Activated naive CD4-positive, alpha-beta T cell treated with anti-CD3 and anti-CD28 coated beads, Interleukin-2, amount 50 U/mL, for 24 hours (primary cell): ENCODE measurements around the gene ZRSR2.

Experiments
- H3K27ac Mint-ChIP-seq: one replicate; pipeline ENCODE4 v1.8.0; 2021; ENCODE audit warnings: mild to moderate bottlenecking, mixed read lengths
- H3K27me3 Mint-ChIP-seq: one replicate; pipeline ENCODE4 v1.8.0; 2021; ENCODE audit warnings: mixed read lengths
- H3K36me3 Mint-ChIP-seq: one replicate; pipeline ENCODE4 v1.8.0; 2021; ENCODE audit warnings: mixed read lengths
- H3K4me1 Mint-ChIP-seq: one replicate; pipeline ENCODE4 v1.8.0; 2021; ENCODE audit warnings: mixed read lengths
- H3K4me3 Mint-ChIP-seq: one replicate; pipeline ENCODE4 v1.8.0; 2021; ENCODE audit warnings: mild to moderate bottlenecking, mixed read lengths
- H3K9me3 Mint-ChIP-seq: one replicate; pipeline ENCODE4 v1.8.0; 2021; ENCODE audit warnings: mixed read lengths

ZRSR2 gene

GRCh38 chrX:15769300-15769954, 20.9 kb upstream of the ZRSR2 start:
- Mint-ChIP-seq H3K27ac (no peak overlapping the region), H3K36me3 (peaks cover 9% of the 10 kb centered on the region), H3K9me3 (no peaks in the 10 kb centered on the region), H3K4me3 (no peak overlapping the region), H3K4me1 (peaks cover 18% of the 10 kb centered on the region), H3K27me3 (no peaks in the 10 kb centered on the region)

- H3K27ac Mint-ChIP-seq = peak overlapping the region; percentile 96
- peak overlapping the region; percentile 82 for H3K4me3 Mint-ChIP-seq
- H3K4me1 Mint-ChIP-seq = peaks cover 5% of the 10 kb centered on the region
- peaks cover 8% of the 10 kb centered on the region for H3K36me3 Mint-ChIP-seq
- H3K27me3 Mint-ChIP-seq = no peaks in the 10 kb centered on the region
- no peaks in the 10 kb centered on the region for H3K9me3 Mint-ChIP-seq
Observed at GRCh38 chrX:15781961-15782699, 8.2 kb upstream of the ZRSR2 start.

GRCh38 chrX:15785176-15785750, 5.0 kb upstream of the ZRSR2 start:
- Mint-ChIP-seq H3K36me3 (peaks cover 8% of the 10 kb centered on the region), H3K9me3 (no peaks in the 10 kb centered on the region), H3K27me3 (no peaks in the 10 kb centered on the region), H3K4me3 (no peak overlapping the region), H3K27ac (peak overlapping the region; percentile 51), H3K4me1 (peaks cover 11% of the 10 kb centered on the region)

GRCh38 chrX:15786915-15787314, 3.4 kb upstream of the ZRSR2 start:
- Mint-ChIP-seq H3K4me1 (peaks cover 11% of the 10 kb centered on the region), H3K27ac (no peak overlapping the region), H3K27me3 (no peaks in the 10 kb centered on the region), H3K9me3 (no peaks in the 10 kb centered on the region), H3K36me3 (peaks cover 8% of the 10 kb centered on the region), H3K4me3 (no peak overlapping the region)

- H3K36me3 Mint-ChIP-seq = peaks cover 2% of the 10 kb centered on the region
- no peak overlapping the region for H3K4me3 Mint-ChIP-seq
- H3K9me3 Mint-ChIP-seq = no peaks in the 10 kb centered on the region
- H3K27me3 Mint-ChIP-seq = no peaks in the 10 kb centered on the region
- H3K27ac Mint-ChIP-seq = no peak overlapping the region
- H3K4me1 Mint-ChIP-seq = peaks cover 35% of the 10 kb centered on the region
Observed at GRCh38 chrX:15790769-15791290, 546 bp downstream of the ZRSR2 start.

- Mint-ChIP-seq H3K4me1 (peaks cover 43% of the 10 kb centered on the region), H3K27ac (no peak overlapping the region), H3K4me3 (no peak overlapping the region), H3K9me3 (no peaks in the 10 kb centered on the region), H3K27me3 (no peaks in the 10 kb centered on the region), H3K36me3 (peaks cover 4% of the 10 kb centered on the region)
Observed at GRCh38 chrX:15797707-15798106, 7.4 kb downstream of the ZRSR2 start.

DNA sequence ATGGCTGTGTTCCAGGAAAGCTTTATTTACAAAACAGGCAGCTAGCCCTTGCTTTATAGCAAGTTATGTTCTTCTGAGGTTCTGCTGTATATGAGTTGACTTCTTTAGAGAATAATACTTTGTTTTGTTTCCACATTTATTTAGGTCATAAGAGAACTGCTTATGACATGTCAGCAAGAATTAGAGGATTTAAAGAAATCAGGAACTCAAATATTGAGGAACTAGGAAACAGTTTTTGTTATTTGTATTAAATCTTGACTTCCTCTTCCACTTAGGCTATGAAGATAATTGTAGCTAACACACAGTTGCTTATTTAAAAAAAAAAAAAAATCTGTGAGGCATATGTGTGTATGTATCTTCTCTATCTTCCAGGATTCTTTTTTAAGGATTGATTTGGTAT, 14.3 kb downstream of the ZRSR2 start:
- Mint-ChIP-seq H3K4me1 (peaks cover 4% of the 10 kb centered on the region), H3K36me3 (peaks cover 9% of the 10 kb centered on the region), H3K27ac (no peak overlapping the region), H3K4me3 (no peak overlapping the region), H3K9me3 (no peaks in the 10 kb centered on the region), H3K27me3 (no peaks in the 10 kb centered on the region)

DNA sequence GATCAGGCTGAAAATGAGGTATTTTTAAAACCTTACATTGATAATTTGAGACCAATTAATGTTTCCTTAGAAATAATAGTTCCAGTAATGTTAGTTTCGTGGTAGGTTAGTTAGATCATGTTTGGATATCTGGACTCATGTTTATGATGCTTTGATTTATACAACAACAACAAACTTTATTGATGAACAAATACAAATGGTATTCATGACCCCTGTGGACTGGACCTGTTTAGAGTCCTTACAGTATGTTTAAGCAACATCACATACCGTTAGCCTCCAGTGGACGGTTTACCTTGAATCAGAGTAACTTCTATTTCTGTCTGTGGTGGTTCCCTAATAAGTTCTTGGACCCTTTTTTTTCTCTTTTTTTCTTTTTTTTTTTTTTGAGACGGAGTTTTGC, 18.0 kb downstream of the ZRSR2 start:
- peaks cover 9% of the 10 kb centered on the region for H3K36me3 Mint-ChIP-seq
- H3K27me3 Mint-ChIP-seq = no peaks in the 10 kb centered on the region
- H3K9me3 Mint-ChIP-seq = no peaks in the 10 kb centered on the region
- no peak overlapping the region for H3K27ac Mint-ChIP-seq
- H3K4me3 Mint-ChIP-seq = no peak overlapping the region
- H3K4me1 Mint-ChIP-seq = peaks cover 7% of the 10 kb centered on the region

GRCh38 chrX:15812192-15812938, 22.1 kb downstream of the ZRSR2 start:
- H3K9me3 Mint-ChIP-seq = no peaks in the 10 kb centered on the region
- no peaks in the 10 kb centered on the region for H3K27me3 Mint-ChIP-seq
- H3K27ac Mint-ChIP-seq = no peak overlapping the region
- peaks cover 31% of the 10 kb centered on the region for H3K4me1 Mint-ChIP-seq
- no peaks in the 10 kb centered on the region for H3K36me3 Mint-ChIP-seq
- H3K4me3 Mint-ChIP-seq = no peak overlapping the region

DNA sequence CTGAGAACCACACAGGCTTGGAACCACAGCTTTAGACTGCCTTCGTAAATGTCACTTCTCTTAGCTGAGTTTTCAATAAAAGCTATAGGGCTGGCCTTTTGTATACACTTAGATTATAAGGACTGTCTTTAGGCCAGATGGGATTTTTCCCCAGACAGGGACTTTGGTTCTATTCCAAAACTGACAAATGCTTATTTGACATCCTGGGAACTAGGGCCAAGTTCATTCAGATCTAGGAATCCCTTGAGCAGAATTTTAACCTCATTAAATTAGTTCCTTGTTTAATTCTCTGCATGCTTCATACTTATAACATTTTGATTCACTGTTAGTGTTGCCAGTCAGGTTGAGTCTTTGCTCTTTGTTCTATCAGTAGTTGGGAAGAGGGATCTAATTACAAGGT, 23.1 kb downstream of the ZRSR2 start:
- no peaks in the 10 kb centered on the region for H3K9me3 Mint-ChIP-seq
- no peaks in the 10 kb centered on the region for H3K27me3 Mint-ChIP-seq
- no peaks in the 10 kb centered on the region for H3K36me3 Mint-ChIP-seq
- H3K27ac Mint-ChIP-seq = no peak overlapping the region
- no peak overlapping the region for H3K4me3 Mint-ChIP-seq
- peaks cover 32% of the 10 kb centered on the region for H3K4me1 Mint-ChIP-seq

DNA sequence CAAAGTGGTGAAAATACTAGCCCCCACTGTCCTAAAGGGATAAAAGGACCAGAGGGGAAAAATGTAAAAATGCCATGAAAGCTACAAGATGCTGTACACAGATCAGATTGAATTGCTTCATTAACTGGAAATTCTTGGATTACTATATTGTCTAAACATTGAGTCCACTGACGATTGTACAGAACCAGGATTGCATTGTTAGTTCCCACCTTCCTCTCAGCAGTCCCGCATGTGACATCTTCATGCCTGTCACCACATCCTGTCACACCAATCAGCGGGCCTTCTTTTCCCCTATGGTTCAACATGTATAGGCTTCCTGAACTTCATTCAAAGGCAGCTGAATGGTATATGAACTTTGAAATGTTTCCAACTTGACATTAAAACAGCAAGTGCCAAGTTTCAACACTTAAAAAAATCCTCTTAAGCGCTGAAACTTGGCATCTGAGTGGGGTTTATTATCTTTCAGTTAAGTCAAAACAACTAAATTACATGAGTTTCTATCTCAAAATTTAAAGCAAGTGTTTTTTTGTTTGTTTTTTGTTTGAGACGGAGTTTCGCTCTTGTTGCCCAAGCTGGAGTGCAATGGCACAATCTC, 24.6 kb downstream of the ZRSR2 start:
- peak overlapping the region; percentile 30 for H3K27ac Mint-ChIP-seq

GRCh38 chrX:15815779-15816437, 25.6 kb downstream of the ZRSR2 start:
- Mint-ChIP-seq H3K36me3 (peaks cover 5% of the 10 kb centered on the region), H3K9me3 (no peaks in the 10 kb centered on the region), H3K27ac (peak overlapping the region; percentile 23), H3K27me3 (no peaks in the 10 kb centered on the region), H3K4me1 (peaks cover 40% of the 10 kb centered on the region), H3K4me3 (no peak overlapping the region)

More for the DNA sequence above, 24.6 kb downstream of the ZRSR2 start:
- Mint-ChIP-seq H3K4me1 (peaks cover 33% of the 10 kb centered on the region), H3K36me3 (no peaks in the 10 kb centered on the region), H3K27me3 (no peaks in the 10 kb centered on the region), H3K4me3 (no peak overlapping the region), H3K9me3 (no peaks in the 10 kb centered on the region)

DNA sequence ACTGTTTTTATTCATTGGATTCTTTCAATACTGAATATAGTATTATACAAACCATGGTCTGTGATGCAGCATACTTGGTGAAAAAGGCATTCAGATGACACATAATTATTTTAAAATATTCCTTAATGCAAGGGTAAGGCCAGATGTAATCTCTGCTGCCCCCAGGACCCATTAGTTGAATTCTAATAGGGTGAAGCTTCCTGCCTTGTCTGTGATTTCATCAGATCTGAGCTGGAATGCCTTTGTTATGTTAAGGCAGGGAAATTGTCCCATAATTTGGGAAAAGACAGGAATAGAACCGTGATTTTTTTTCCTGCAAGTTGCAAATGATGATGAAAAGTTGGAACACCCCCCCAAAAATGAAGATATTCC, 26.1 kb downstream of the ZRSR2 start:
- no peak overlapping the region for H3K4me3 Mint-ChIP-seq
- H3K4me1 Mint-ChIP-seq = peaks cover 40% of the 10 kb centered on the region

GRCh38 chrX:15816886-15817285, 26.6 kb downstream of the ZRSR2 start:
- peak overlapping the region; percentile 57 for H3K27ac Mint-ChIP-seq
- H3K9me3 Mint-ChIP-seq = no peaks in the 10 kb centered on the region
- no peak overlapping the region for H3K4me3 Mint-ChIP-seq
- H3K27me3 Mint-ChIP-seq = no peaks in the 10 kb centered on the region
- H3K36me3 Mint-ChIP-seq = peaks cover 6% of the 10 kb centered on the region
- peaks cover 40% of the 10 kb centered on the region for H3K4me1 Mint-ChIP-seq

More for the DNA sequence above, 26.1 kb downstream of the ZRSR2 start:
- H3K27me3 Mint-ChIP-seq = no peaks in the 10 kb centered on the region
- H3K36me3 Mint-ChIP-seq = peaks cover 6% of the 10 kb centered on the region
- peak overlapping the region; percentile 23 for H3K27ac Mint-ChIP-seq
- no peaks in the 10 kb centered on the region for H3K9me3 Mint-ChIP-seq
